ENCODE data around the gene FGF6. TPM values are rescaled to one million over a fixed set of nuclear protein-coding genes. Genes with fewer than 3 reads are reported as not detected.

The FGF6 gene
- total RNA-seq, 1 donor from 2014 or later = not detected

DNA sequence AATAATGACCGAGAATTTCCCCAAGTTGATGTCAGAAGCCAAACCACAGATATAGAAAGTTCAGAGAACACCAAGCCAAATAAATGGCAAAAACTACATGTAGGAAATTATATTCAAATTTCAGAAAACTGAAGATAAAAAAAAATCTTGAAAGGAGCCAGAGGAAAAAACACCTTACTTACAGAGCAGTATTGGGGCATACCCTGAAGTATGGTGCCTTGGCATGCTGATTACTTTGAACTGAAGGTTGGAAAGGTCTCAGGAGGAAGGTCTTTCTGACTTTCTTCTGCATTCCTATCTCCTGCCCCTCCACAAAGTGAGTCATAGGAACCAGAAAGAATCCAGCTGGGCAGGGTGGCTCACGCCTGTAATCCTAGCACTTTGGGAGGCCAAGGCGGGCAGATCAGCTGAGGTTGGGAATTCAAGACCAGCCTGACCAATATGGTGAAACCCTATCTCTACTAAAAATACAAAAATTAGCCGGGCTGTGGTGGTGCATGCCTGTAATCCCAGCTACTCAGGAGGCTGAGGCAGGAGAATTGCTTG lies 8.8 kb upstream of the FGF6 start:
- no peak for TF ChIP-seq CTCF (IDR thresholded peaks at IDR 0.05; ENCODE audit: partially characterized antibody, unreplicated experiment)
- no peak overlapping the region for H3K27ac Mint-ChIP-seq (ENCODE audit: unreplicated experiment)
- H3K36me3 Mint-ChIP-seq (ENCODE audit: unreplicated experiment) = peaks cover 9% of the 10 kb centered on the region
- peaks cover 2% of the 10 kb centered on the region for H3K27me3 Mint-ChIP-seq (ENCODE audit: unreplicated experiment)
- no peak for DNase-seq
- peaks cover 2% of the 10 kb centered on the region for H3K9me3 Mint-ChIP-seq (ENCODE audit: unreplicated experiment)
- H3K4me3 Mint-ChIP-seq (ENCODE audit: unreplicated experiment) = no peak overlapping the region
- peaks cover 8% of the 10 kb centered on the region for H3K4me1 Mint-ChIP-seq (ENCODE audit: low read depth, unreplicated experiment)

DNA sequence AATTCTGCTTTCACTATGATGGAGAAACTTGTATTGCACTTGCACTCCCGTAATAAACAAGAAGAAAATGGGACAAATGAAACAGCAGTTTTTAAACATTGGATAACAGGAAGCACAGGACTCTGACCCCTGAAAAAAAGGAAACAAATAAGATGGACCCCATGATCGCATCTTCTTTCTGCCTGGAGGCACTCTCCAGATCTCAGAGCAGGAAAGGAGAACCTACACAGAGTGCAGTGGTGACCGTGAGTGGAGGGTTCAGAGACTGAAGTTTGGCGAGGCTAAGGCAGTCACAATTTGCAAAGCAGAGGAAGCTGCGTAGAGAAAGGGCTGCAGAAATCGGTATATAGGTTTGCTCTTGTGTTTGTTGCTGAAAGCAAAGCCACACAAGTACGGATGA lies 6.1 kb upstream of the FGF6 start:
- peaks cover 4% of the 10 kb centered on the region for H3K9me3 Mint-ChIP-seq (ENCODE audit: unreplicated experiment)
- no peak for DNase-seq
- H3K4me3 Mint-ChIP-seq (ENCODE audit: unreplicated experiment) = no peak overlapping the region
- no peak for TF ChIP-seq CTCF (IDR thresholded peaks at IDR 0.05; ENCODE audit: partially characterized antibody, unreplicated experiment)
- peaks cover 2% of the 10 kb centered on the region for H3K27me3 Mint-ChIP-seq (ENCODE audit: unreplicated experiment)
- H3K27ac Mint-ChIP-seq (ENCODE audit: unreplicated experiment) = no peak overlapping the region
- peaks cover 4% of the 10 kb centered on the region for H3K4me1 Mint-ChIP-seq (ENCODE audit: low read depth, unreplicated experiment)
- peaks cover 9% of the 10 kb centered on the region for H3K36me3 Mint-ChIP-seq (ENCODE audit: unreplicated experiment)

GRCh38 chr12:4450551-4451112 lies 5.0 kb upstream of the FGF6 start:
- Mint-ChIP-seq H3K9me3 (ENCODE audit: unreplicated experiment) (peaks cover 4% of the 10 kb centered on the region), H3K27ac (ENCODE audit: unreplicated experiment) (no peak overlapping the region), H3K4me3 (ENCODE audit: unreplicated experiment) (no peak overlapping the region), H3K27me3 (ENCODE audit: unreplicated experiment) (peaks cover 5% of the 10 kb centered on the region), H3K36me3 (ENCODE audit: unreplicated experiment) (peaks cover 9% of the 10 kb centered on the region), H3K4me1 (ENCODE audit: low read depth, unreplicated experiment) (peaks cover 4% of the 10 kb centered on the region)
- DNase-seq = no peak
- TF ChIP-seq CTCF (IDR thresholded peaks at IDR 0.05; ENCODE audit: partially characterized antibody, unreplicated experiment) = no peak

DNA sequence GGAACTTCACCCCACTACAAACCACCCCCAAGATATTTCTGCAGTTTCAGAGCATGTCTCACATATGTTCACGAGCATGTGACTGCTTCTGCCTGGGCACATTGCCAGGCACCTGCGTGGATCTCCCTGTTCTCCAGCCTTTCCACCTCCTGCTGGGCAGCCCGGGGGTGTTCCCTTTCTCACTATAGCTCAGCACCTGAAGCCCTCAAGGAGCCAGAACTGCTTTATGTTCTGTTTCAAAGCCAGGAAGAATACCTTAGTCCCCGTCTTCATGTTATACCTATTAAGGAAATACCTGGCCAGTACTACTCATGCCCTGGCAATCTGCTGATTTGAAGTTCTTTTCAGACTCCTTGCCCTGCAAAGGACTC lies 4.2 kb upstream of the FGF6 start:
- no peak for DNase-seq
- Mint-ChIP-seq H3K9me3 (ENCODE audit: unreplicated experiment) (peaks cover 4% of the 10 kb centered on the region), H3K4me3 (ENCODE audit: unreplicated experiment) (no peak overlapping the region), H3K27ac (ENCODE audit: unreplicated experiment) (no peak overlapping the region), H3K27me3 (ENCODE audit: unreplicated experiment) (peaks cover 5% of the 10 kb centered on the region), H3K4me1 (ENCODE audit: low read depth, unreplicated experiment) (peaks cover 4% of the 10 kb centered on the region), H3K36me3 (ENCODE audit: unreplicated experiment) (peaks cover 9% of the 10 kb centered on the region)
- TF ChIP-seq CTCF (IDR thresholded peaks at IDR 0.05; ENCODE audit: partially characterized antibody, unreplicated experiment) = no peak

DNA sequence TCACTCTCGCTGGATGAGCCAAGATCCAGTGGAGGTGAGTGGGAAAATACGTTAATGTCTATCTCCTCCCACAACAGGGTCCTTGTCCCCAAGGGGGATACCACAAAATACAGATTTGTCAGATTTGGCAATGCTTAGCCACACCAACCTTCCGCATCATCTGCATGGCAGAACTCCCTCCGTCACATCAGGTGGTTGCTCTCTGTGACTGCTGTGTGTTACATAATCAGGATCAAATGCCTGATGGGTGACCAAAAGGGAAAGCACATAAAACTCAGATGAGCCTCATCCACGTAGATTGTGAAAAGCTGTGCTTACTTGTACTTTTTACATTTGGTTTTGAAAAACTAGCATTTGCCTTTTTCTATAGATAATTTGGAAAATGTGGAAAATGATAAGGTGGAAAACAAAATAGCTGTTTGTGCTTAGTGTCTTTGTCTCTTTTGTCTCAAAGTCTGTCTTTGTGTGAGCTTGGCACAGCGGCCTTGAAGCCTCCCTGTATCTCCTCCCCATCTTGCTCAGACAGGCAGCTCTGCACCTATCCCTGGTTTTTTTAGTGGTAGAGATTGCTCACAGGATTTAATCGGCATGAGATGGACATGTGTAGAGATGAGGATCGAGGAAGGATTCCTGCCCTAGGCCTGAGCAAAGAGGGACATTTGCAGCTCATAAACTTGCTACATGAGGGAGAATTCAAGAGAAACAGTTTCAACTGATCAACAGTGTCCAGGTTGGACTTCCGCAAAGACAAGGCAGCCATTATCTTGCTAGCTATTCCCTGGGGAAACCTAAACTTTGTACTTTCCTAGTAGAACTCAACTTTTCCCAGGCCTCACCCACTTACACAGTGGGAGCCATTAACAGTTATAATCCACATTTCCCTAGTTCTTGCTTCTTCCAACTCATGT lies 3.6 kb upstream of the FGF6 start:
- TF ChIP-seq CTCF (IDR thresholded peaks at IDR 0.05; ENCODE audit: partially characterized antibody, unreplicated experiment) = no peak
- Mint-ChIP-seq H3K27ac (ENCODE audit: unreplicated experiment) (no peak overlapping the region), H3K27me3 (ENCODE audit: unreplicated experiment) (peaks cover 5% of the 10 kb centered on the region), H3K9me3 (ENCODE audit: unreplicated experiment) (peaks cover 4% of the 10 kb centered on the region), H3K36me3 (ENCODE audit: unreplicated experiment) (peaks cover 9% of the 10 kb centered on the region), H3K4me3 (ENCODE audit: unreplicated experiment) (no peak overlapping the region), H3K4me1 (ENCODE audit: low read depth, unreplicated experiment) (peaks cover 4% of the 10 kb centered on the region)
- no peak for DNase-seq

Measured in glutamatergic neuron (in vitro differentiated cells).